Measurements from ENCODE around the gene MGAT4B.

GRCh38 chr5:179803651-179804554 lies 2.8 kb downstream of the MGAT4B start:
- no peak for TF ChIP-seq CTCF (conservative IDR thresholded peaks at IDR 0.05; ENCODE audit: low read depth, low read length)
- TF ChIP-seq EZH2 (IDR thresholded peaks at IDR 0.05; ENCODE audit: borderline replicate concordance, low read depth, low read length, poor library complexity, severe bottlenecking) = no peak
